ENCODE results near the gene RCAN2.

Gene RCAN2

DNA sequence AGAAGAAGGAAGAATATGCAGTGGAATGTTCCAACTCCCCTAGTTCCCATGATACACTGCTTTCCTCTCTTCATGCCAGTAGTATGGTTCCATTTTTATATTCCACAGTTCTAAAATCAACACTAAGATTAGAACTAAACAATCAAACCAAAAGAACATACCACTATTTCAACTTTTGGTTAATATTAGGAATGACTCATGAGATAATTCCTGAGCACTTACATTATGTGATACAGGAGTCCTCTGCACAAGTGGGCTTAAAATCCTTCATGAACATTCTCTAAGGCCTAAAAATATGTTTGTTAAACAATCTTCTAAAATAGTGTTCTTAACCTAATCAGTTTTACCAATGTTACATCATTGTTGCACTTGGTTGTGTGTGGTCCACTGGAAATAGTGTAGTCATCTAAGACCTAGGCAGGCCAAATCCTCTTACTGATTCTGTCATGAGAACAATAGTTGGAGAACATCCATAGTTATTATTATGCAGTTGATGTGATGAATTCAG lies 30.3 kb upstream of the RCAN2 start:
- no peak for DNase-seq (ENCODE audit: low read depth)
- TF ChIP-seq, protein P1, sequence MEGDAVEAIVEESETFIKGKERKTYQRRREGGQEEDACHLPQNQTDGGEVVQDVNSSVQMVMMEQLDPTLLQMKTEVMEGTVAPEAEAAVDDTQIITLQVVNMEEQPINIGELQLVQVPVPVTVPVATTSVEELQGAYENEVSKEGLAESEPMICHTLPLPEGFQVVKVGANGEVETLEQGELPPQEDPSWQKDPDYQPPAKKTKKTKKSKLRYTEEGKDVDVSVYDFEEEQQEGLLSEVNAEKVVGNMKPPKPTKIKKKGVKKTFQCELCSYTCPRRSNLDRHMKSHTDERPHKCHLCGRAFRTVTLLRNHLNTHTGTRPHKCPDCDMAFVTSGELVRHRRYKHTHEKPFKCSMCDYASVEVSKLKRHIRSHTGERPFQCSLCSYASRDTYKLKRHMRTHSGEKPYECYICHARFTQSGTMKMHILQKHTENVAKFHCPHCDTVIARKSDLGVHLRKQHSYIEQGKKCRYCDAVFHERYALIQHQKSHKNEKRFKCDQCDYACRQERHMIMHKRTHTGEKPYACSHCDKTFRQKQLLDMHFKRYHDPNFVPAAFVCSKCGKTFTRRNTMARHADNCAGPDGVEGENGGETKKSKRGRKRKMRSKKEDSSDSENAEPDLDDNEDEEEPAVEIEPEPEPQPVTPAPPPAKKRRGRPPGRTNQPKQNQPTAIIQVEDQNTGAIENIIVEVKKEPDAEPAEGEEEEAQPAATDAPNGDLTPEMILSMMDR (conservative IDR thresholded peaks at IDR 0.05; ENCODE audit: low read length), result no peak
- H3K4me3 ChIP-seq (ENCODE audit: low read length), result no peak overlapping the region

GRCh38 chr6:46517202-46517601 lies 26.0 kb upstream of the RCAN2 start:
- DNase-seq (ENCODE audit: low read depth), result no peak
- no peak overlapping the region for H3K4me3 ChIP-seq (ENCODE audit: low read length)
- TF ChIP-seq, protein P1 (conservative IDR thresholded peaks at IDR 0.05; ENCODE audit: low read length), result no peak

DNA sequence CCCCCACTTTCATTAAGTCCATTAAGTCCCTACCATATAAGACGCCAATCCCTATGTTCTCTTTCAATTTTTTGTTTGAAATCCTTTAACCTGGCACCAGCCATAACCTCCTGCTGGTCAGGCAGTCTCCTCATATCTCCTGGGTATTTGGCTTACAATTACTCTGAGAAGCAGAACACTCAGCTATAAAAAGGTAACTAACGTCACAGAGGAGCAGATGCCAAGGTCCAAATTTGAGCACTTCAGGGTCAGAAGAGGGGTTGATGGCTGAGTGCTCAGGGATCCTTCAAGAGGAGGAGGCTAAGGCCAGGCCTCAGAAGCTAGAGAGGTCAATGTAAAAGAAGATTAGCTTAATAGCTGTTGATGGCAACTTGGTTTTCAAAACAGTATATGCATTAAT lies 22.3 kb upstream of the RCAN2 start:
- DNase-seq (ENCODE audit: low read depth), result no peak
- TF ChIP-seq, protein P1 (conservative IDR thresholded peaks at IDR 0.05; ENCODE audit: low read length), result no peak
- H3K4me3 ChIP-seq (ENCODE audit: low read length), result no peak overlapping the region

GRCh38 chr6:46511320-46511719 lies 20.1 kb upstream of the RCAN2 start:
- DNase-seq (ENCODE audit: low read depth), result no peak

DNA sequence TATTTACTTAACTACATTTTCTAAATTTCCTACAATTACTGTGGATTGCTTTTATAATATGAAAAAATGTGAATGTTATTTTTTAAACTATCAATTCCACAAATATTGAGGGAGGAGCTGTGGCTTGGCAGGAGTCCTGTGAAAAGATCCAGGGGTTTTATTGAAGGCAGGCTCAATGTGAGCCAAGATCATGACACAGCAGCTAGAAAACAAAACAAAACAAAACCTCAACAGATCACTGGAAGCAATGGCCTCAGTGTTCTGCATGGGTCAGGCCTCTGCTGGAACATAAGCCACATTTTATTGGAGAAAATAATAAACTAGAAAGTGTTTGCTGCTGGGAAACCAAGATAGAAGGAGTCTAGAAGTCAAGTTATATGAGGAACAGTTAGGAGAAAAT lies 19.4 kb upstream of the RCAN2 start:
- TF ChIP-seq, protein P1 (conservative IDR thresholded peaks at IDR 0.05; ENCODE audit: low read length), result no peak
- no peak overlapping the region for H3K4me3 ChIP-seq (ENCODE audit: low read length)
- DNase-seq (ENCODE audit: low read depth), result peak; percentile 70

More at GRCh38 chr6:46511320-46511719, 20.1 kb upstream of the RCAN2 start:
- no peak overlapping the region for H3K4me3 ChIP-seq (ENCODE audit: low read length)
- TF ChIP-seq, protein P1 (conservative IDR thresholded peaks at IDR 0.05; ENCODE audit: low read length), result no peak

DNA sequence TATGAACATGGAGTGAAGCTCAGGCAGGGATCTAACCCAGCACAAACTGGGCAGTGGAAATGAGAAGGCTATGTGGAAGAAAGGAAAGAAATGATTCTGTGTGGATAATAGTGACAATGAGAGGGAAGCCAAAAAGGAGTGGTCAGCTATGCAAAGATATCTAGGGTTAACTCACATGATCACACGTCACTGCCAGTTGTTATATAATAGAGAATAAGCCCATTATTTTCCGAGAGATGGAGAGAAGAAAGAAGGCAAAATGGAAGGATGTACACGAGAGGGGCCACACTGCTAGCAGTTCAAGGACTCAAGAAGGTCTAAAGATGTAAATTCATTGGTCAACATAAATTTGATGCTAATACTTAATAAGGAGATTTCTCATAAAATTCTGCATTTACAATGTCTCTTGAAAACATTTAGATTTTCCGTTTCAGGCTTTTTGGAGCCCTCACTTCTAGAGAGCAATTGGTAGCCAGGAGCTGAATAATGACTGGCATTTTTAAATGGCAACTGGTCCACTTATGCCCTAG lies 18.8 kb upstream of the RCAN2 start:
- H3K4me3 ChIP-seq (ENCODE audit: low read length), result no peak overlapping the region
- TF ChIP-seq, protein P1 (conservative IDR thresholded peaks at IDR 0.05; ENCODE audit: low read length), result no peak
- DNase-seq (ENCODE audit: low read depth), result no peak

DNA sequence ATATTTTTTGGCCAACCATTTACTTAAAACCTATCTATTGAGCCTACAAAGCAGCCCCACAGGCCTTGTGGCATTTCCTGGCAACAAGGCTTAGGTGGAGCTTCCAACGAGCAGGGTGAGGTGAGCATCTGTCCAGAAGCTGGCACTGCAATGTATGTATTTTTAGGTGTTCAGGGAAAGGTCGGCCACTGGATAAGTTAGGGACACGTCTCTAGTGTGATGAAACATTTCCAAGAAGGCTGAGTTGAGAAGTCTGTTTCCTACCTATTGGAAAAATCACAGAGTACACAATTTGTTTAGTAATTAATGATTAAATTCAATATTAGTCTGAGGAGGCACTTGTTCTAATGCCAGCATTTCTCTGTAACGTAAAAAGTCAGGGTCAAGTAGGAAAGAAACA lies 17.8 kb upstream of the RCAN2 start:
- DNase-seq (ENCODE audit: low read depth), result no peak
- no peak overlapping the region for H3K4me3 ChIP-seq (ENCODE audit: low read length)
- TF ChIP-seq, protein P1 (conservative IDR thresholded peaks at IDR 0.05; ENCODE audit: low read length), result no peak

All from AG10803 (cell line).